HG02610 (cell line): ENCODE measurements around the gene PPP1R37.

Source experiments
- ATAC-seq: cut with Tn5 transposase; IDR thresholded peaks from one replicate; pipeline ENCODE4 v1.9.1; 2021; ENCODE audit warnings: mild to moderate bottlenecking, moderate library complexity; ENCODE audit not compliant: unreplicated experiment

Gene PPP1R37

GRCh38 chr19:45187421-45188100, 94.6 kb downstream of the PPP1R37 start:
- ATAC-seq: no peak

- no peak for ATAC-seq
These were observed 97.0 kb downstream of the PPP1R37 start for GRCh38 chr19:45189971-45190370.

- no peak for ATAC-seq
These were observed 98.4 kb downstream of the PPP1R37 start for GRCh38 chr19:45191375-45191774.

GRCh38 chr19:45195764-45196163, 102.8 kb downstream of the PPP1R37 start:
- no peak for ATAC-seq
